SK-N-MC (cell line): ENCODE results near the gene SLC43A3.

ENCODE experiments used
- DNase-seq: peaks from one replicate; pipeline ENCODE4 v3.0.0-alpha.2; 2011; ENCODE audit warnings: low read depth, low spot score
- H3K27ac ChIP-seq: fragments of 200-600 bp; sonication (generic); 2 replicates; pipeline ENCODE4 v1.5.1; 2016; ENCODE audit warnings: mixed run types
- H3K36me3 ChIP-seq: fragments of 200-600 bp; sonication (generic); 2 replicates; pipeline ENCODE4 v1.6.1; 2017; ENCODE audit warnings: antibody characterized with exemption, low read length, mixed read lengths; ENCODE audit not compliant: insufficient read depth
- H3K4me3 ChIP-seq: fragments of 200-600 bp; sonication (generic); 2 replicates; pipeline ENCODE4 v1.5.1; 2016
- H3K9ac ChIP-seq: fragments of 200-600 bp; sonication (generic); 2 replicates; pipeline ENCODE4 v1.8.0; 2017; ENCODE audit warnings: mixed run types, mixed read lengths; ENCODE audit not compliant: insufficient read length
- H3K9me3 ChIP-seq: fragments of 200-600 bp; sonication (generic); 2 replicates; pipeline ENCODE4 v1.6.1; 2017; ENCODE audit warnings: low read depth, mild to moderate bottlenecking, antibody characterized with exemption, low read length, moderate library complexity, mixed read lengths
- EZH2 ChIP-seq: fragments of 200-600 bp; sonication (generic); IDR thresholded peaks from one replicate; pipeline ENCODE4 v1.6.1; 2017; ENCODE audit warnings: antibody characterized with exemption
- FOXP2 ChIP-seq: optimal IDR thresholded peaks from 2 replicates; pipeline ENCODE3; 2011; ENCODE audit warnings: mild to moderate bottlenecking, moderate library complexity; ENCODE audit not compliant: insufficient read depth; ENCODE audit errors: extremely low read length, control extremely low read depth
- POLR2AphosphoS5 ChIP-seq: IDR thresholded peaks from 2 replicates; pipeline ENCODE4 v1.6.1; 2012; ENCODE audit warnings: mild to moderate bottlenecking, low read depth, low read length, borderline replicate concordance

The SLC43A3 gene

GRCh38 chr11:57434640-57435546, 8.0 kb upstream of the SLC43A3 start:
- Histone ChIP-seq H3K9me3 (no peaks in the 10 kb centered on the region), H3K36me3 (no peaks in the 10 kb centered on the region), H3K9ac (no peak overlapping the region), H3K4me3 (no peak overlapping the region), H3K27ac (no peak overlapping the region)
- no peak for DNase-seq
- no peak for TF ChIP-seq POLR2AphosphoS5
- no peak for TF ChIP-seq FOXP2
- TF ChIP-seq EZH2, result no peak

DNA sequence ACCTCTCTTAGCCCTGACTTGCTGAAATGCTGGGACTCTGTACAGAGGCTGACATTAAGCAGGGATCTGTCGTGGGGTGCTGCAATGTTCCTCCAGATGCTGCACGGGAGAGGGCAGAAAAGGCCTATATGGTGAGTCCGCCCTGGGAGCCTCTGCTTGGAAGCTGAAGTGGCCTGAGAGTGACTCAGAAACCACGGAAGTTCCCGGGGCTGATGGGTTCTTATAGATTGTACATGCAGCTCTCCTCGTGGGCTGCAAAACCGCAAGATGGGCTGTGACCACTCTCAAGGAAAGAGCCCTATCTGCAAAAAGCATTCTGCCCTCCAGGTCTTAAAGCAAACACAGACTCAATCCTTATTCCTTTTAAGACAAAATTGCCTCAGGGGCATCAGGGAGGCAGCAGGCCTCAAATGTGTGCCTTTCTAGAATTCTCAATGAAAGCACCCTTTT, 5.8 kb upstream of the SLC43A3 start:
- H3K4me3 ChIP-seq, result no peak overlapping the region
- DNase-seq, result no peak
- H3K9ac ChIP-seq, result no peak overlapping the region
- no peak for TF ChIP-seq POLR2AphosphoS5
- no peak for TF ChIP-seq EZH2
- TF ChIP-seq FOXP2, result no peak
- H3K27ac ChIP-seq, result no peak overlapping the region
- no peaks in the 10 kb centered on the region for H3K9me3 ChIP-seq
- no peaks in the 10 kb centered on the region for H3K36me3 ChIP-seq

DNA sequence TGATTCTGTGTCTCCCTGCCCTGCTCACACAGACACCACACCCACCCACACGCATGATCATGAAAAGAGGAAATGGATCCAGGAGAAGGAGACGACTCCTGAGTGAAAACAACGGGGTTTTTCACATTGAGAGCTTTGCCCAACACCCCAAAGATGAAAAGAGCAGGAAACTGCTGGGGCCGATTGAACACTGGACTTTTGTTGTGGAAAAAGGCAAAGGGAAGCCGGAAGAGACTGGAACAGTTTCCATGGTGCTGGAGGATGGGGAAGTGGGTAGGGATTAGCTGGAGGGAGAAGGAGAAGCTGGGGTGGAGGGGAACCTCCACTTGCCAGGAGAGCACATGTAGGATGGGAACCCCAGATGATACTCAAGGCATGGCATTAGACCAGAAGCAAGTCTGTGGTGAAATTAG, 5.2 kb upstream of the SLC43A3 start:
- no peaks in the 10 kb centered on the region for H3K9me3 ChIP-seq
- H3K9ac ChIP-seq, result no peak overlapping the region
- no peak for TF ChIP-seq FOXP2
- TF ChIP-seq EZH2, result no peak
- no peak for TF ChIP-seq POLR2AphosphoS5
- no peak overlapping the region for H3K27ac ChIP-seq
- no peaks in the 10 kb centered on the region for H3K36me3 ChIP-seq
- no peak overlapping the region for H3K4me3 ChIP-seq
- no peak for DNase-seq

DNA sequence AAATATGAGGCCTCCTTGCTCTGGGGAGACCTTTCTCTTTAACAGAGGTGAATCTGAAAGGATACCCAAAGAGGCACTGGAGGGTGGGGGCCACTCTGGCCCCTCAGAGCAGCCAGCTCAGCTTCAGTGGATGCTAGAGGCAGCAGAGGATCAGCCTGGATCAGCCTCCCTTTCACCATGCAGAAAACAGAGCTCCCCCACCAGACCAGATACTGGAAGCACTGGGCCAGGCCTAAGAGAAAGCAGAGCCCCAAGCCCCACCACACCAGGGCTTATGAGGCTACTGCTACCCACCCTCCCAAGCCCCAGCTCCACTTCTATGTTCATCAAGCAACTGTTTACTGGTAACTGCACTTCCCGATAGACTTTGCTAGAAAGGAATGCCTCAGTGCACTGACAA, 4.0 kb upstream of the SLC43A3 start:
- Histone ChIP-seq H3K9me3 (no peaks in the 10 kb centered on the region), H3K9ac (no peak overlapping the region), H3K27ac (no peak overlapping the region), H3K4me3 (no peak overlapping the region), H3K36me3 (no peaks in the 10 kb centered on the region)
- no peak for DNase-seq
- TF ChIP-seq POLR2AphosphoS5 (no peak), FOXP2 (no peak), EZH2 (no peak)

DNA sequence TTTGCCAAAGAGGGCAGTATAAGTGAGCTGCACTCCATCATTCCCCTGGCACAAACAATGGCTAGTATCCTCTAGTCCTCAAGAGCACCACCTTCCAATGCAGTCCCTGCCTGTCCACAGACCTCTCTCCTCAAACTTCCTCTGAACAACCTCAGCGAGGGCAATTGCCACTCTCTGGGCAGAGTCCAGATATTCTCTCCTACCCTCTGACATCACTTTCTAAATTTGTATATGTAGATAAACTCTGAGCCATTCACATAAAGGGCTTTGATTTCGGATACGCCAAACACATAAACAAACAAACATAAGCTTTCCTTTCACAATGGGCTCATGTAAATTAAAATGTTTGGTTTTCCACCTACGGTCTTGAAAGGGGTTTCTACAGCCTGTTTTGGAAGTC, 3.0 kb upstream of the SLC43A3 start:
- no peak for TF ChIP-seq EZH2
- no peak for TF ChIP-seq FOXP2
- TF ChIP-seq POLR2AphosphoS5, result no peak
- Histone ChIP-seq H3K36me3 (no peaks in the 10 kb centered on the region), H3K9ac (no peak overlapping the region), H3K4me3 (no peak overlapping the region), H3K27ac (no peak overlapping the region), H3K9me3 (no peaks in the 10 kb centered on the region)
- no peak for DNase-seq

DNA sequence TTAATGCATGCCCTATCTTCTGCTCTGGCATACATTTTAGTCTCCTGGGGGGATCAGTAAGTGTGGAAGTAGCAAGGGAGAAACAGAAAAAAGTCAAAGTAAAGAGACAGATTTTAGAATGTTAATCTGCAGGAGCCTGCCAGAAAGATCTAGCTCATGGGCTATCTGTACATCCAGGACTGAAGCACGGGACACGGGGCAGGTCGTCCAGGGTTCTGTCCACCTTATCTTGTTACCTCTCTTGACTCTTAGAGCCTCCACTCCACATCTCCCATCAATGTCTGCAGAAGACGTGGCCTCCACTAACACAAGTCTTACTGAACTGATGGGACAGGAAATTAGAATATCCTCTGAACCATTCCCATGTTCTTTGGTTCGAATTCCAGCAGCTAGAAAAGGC, 1.7 kb upstream of the SLC43A3 start:
- DNase-seq, result no peak
- no peaks in the 10 kb centered on the region for H3K36me3 ChIP-seq
- no peaks in the 10 kb centered on the region for H3K9me3 ChIP-seq
- no peak overlapping the region for H3K4me3 ChIP-seq
- no peak overlapping the region for H3K9ac ChIP-seq
- H3K27ac ChIP-seq, result no peak overlapping the region
- TF ChIP-seq POLR2AphosphoS5 (no peak), FOXP2 (no peak)

GRCh38 chr11:57427727-57428082, 784 bp upstream of the SLC43A3 start:
- H3K27ac ChIP-seq, result no peak overlapping the region
- H3K36me3 ChIP-seq, result no peaks in the 10 kb centered on the region
- no peak for DNase-seq
- no peak overlapping the region for H3K4me3 ChIP-seq
- H3K9me3 ChIP-seq, result no peaks in the 10 kb centered on the region
- TF ChIP-seq FOXP2, result no peak
- TF ChIP-seq EZH2, result no peak
- no peak for TF ChIP-seq POLR2AphosphoS5
- no peak overlapping the region for H3K9ac ChIP-seq

- TF ChIP-seq EZH2, result no peak
- TF ChIP-seq POLR2AphosphoS5, result no peak
- TF ChIP-seq FOXP2, result no peak
- Histone ChIP-seq H3K27ac (no peak overlapping the region), H3K9ac (no peak overlapping the region), H3K4me3 (peak overlapping the region; percentile 36; the same call in 1 of the 2 replicates), H3K9me3 (no peaks in the 10 kb centered on the region), H3K36me3 (no peaks in the 10 kb centered on the region)
- DNase-seq, result no peak
These were observed 437 bp downstream of the SLC43A3 start for GRCh38 chr11:57426439-57426928.
